Right atrium auricular region (tissue), 2 donors: ENCODE results near the gene MSH5. TPM values are rescaled to one million over a fixed set of nuclear protein-coding genes. Genes with fewer than 3 reads are reported as not detected.

Experiments
- DNase-seq: peaks from one replicate; pipeline ENCODE4 v3.0.0-alpha.2; 2019; ENCODE audit warnings: low spot score
- H3K27ac ChIP-seq, 2 donors: fragments of 200-600 bp; sonication (generic); 1 replicate in 1 of 2; 2 replicates in 1 of 2; pipeline ENCODE4 v1.5.1; 2016 to 2019
- H3K27me3 ChIP-seq, 2 donors: fragments of 200-600 bp; sonication (generic); one replicate each; pipeline versions ENCODE4 v1.5.1 to v1.6.0; 2017 to 2019
- H3K36me3 ChIP-seq: fragments of 200-600 bp; sonication (generic); one replicate; pipeline ENCODE4 v1.5.1; 2016
- H3K4me1 ChIP-seq, 2 donors: fragments of 200-600 bp; sonication (generic); one replicate each; pipeline versions ENCODE4 v1.5.1 to v1.6.0; 2017 to 2019
- H3K4me3 ChIP-seq, 2 donors: fragments of 200-600 bp; sonication (generic); 1 replicate in 1 of 2; 2 replicates in 1 of 2; pipeline ENCODE4 v1.5.1; 2017 to 2019; ENCODE audit warnings: mild to moderate bottlenecking in 1 of 2, moderate library complexity in 1 of 2
- H3K9me3 ChIP-seq, 2 donors: fragments of 200-600 bp; sonication (generic); one replicate each; pipeline ENCODE4 v1.5.1; 2019
- total RNA-seq, 2 donors: library from RNA; depleted of rRNA; stranded (reverse); fragments of >200 nt; gene quantifications; one replicate each; pipeline ENCODE4 v1.1.0, GENCODE V29; 2016
- TF ChIP-seq, protein P1 (sequence below), 2 donors: fragments of 200-600 bp; sonication (generic); IDR thresholded peaks; one replicate each; pipeline ENCODE4 v1.5.1; 2019; ENCODE audit warnings: antibody characterized with exemption in 2 of 2

Gene MSH5
- total RNA-seq, 2 donors from 2014 or later, result 0.37 to 0.98 TPM

DNA sequence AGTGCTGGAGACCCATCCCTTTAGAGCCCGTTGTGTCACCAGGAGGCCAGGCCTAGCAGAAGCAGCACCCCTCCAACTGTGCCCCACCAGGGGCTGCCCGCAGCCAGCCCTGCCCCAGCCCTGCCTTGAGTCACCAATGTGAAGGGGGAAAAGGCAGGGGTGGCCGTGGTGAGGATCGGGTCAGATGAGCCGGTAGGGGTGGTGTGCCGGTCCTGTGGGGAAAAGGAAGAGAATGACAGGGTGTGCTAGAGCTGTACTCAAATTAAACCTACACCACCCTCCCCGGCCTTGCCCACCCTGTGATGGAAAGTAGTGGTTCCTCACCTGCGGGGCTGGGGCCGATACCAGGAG lies 25.7 kb downstream of the MSH5 start:
- no peak for DNase-seq
- no peak overlapping the region for H3K4me3 ChIP-seq
- no peaks in the 10 kb centered on the region for H3K9me3 ChIP-seq
- H3K4me1 ChIP-seq, result peaks cover 0 to 4% of the 10 kb centered on the region in 2 donors
- TF ChIP-seq, protein P1, sequence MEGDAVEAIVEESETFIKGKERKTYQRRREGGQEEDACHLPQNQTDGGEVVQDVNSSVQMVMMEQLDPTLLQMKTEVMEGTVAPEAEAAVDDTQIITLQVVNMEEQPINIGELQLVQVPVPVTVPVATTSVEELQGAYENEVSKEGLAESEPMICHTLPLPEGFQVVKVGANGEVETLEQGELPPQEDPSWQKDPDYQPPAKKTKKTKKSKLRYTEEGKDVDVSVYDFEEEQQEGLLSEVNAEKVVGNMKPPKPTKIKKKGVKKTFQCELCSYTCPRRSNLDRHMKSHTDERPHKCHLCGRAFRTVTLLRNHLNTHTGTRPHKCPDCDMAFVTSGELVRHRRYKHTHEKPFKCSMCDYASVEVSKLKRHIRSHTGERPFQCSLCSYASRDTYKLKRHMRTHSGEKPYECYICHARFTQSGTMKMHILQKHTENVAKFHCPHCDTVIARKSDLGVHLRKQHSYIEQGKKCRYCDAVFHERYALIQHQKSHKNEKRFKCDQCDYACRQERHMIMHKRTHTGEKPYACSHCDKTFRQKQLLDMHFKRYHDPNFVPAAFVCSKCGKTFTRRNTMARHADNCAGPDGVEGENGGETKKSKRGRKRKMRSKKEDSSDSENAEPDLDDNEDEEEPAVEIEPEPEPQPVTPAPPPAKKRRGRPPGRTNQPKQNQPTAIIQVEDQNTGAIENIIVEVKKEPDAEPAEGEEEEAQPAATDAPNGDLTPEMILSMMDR (IDR thresholded peaks at IDR 0.05), result no peak
- H3K27me3 ChIP-seq, result no peaks in the 10 kb centered on the region
- no peaks in the 10 kb centered on the region for H3K36me3 ChIP-seq
- H3K27ac ChIP-seq, result no peak overlapping the region

DNA sequence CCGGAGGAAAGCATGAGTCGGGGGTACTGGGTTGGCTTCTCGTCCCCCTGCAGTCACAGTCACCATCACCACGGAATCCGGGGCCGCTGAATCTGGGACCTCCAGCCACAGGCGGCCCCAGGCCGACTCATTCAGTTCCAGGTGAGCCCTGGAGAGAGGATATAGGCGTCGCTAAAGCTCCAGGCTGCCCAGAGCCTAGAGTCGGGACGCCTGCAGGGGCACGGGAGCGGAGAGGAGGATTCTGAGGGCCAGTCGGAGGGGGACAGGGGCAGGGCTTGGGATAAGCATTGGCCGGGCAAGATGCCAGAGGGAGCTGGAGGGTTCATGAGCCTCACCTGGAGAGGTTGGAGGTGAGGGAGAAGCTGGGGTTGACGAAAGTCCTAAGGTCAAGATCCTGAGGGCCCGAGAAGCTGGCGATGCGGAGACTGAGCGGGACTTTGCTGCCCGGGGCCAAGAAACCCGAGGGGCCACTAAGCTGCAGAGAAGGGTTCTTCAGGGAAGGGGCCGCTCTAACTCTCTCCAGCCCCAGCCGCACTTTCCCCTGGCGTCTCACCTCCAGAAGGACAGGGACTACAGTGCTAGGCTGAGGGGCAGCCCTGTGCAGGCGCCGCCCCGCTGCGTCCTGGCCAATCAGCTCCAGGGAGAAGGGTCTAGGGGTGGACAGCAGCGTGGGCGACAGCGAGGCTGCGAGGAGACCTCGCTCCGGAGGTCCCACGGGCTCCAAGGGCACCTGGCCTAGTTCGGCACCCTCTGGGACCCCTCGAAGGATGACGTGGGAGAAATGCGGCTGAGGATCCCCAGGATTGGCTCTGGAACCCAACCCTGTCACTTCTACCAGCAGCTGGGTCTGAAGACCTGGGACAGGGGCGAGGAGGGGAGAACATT lies 26.3 kb downstream of the MSH5 start:
- peaks cover 0 to 4% of the 10 kb centered on the region in 2 donors for H3K4me1 ChIP-seq
- H3K27me3 ChIP-seq, result no peaks in the 10 kb centered on the region
- TF ChIP-seq, protein P1 (IDR thresholded peaks at IDR 0.05), result no peak
- DNase-seq, result no peak
- no peaks in the 10 kb centered on the region for H3K36me3 ChIP-seq
- no peaks in the 10 kb centered on the region for H3K9me3 ChIP-seq
- H3K27ac ChIP-seq, result no peak overlapping the region
- H3K4me3 ChIP-seq, result peak overlapping the region in 1 of 2 donors; percentile 34

DNA sequence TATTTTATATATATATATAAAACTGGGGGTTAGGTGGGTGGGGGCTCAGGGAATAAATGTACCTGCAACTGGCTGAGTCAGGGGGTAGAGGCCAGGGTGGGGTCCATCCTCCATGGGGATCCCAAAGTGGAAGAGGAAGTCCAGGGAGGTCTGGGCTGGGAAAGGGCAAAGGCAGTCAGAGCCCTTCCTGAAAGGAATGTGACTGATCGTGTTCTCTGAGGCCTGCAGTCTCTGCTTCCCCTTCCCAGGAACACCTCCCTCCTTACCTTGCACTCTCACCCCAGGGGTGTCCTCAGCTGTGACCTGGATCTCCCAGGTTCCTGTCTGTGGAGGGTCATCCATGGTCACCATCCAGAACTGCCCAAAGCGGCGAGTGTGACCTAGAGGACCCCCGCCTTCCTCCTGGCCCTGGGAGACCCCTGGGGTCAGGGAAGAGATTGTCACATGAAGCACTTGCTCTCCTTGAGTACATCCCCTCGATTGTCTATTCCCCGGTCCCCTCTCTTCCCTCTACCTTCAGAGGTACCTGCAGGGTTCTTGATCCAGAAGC lies 27.4 kb downstream of the MSH5 start:
- Histone ChIP-seq H3K27ac (no peak overlapping the region), H3K36me3 (no peaks in the 10 kb centered on the region), H3K9me3 (no peaks in the 10 kb centered on the region), H3K4me1 (peaks cover 0 to 4% of the 10 kb centered on the region in 2 donors), H3K4me3 (no peak overlapping the region), H3K27me3 (no peaks in the 10 kb centered on the region)
- TF ChIP-seq, protein P1 (IDR thresholded peaks at IDR 0.05), result no peak
- DNase-seq, result no peak

DNA sequence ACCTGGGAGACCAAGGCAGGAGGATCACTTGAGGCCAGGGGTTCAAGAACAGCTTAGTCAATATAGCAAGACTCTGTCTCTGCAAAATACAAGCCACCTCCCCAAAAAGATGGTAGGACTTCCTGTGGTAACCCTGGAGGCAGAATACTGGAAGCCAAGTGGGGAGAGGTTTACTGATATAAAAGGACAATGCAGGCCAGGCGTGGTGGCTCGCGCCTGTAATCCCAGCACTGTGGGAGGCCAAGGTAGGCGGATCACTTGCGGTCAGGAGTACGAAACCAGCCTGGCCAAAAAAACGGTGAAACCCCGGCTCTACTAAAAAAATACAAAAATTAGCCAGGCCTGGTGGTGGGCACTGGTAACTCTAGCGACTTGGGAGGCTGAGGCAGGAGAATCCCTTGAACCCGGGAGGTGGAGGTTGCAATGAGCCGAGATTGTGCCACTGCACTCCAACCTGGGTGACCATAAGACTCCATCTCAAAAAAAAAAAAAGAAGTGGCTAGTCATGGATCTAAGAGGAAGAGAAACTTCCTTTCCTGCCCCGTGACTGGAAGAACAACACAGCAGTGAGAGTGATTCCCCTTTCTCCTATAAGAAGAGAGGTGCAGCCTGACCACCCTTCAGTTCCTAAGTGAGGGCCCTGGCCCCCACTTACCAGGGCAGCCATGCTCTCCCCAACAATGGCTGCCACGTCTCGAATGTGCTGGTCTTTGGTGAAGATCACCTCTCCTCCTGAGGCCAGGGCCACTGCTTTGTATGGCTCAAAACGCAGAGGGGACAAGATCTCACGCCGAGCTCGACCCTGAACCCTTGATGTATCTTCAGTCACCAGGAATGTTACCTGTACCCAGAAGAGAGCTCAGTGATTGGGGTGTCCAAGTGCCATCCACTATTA lies 28.8 kb downstream of the MSH5 start:
- H3K4me1 ChIP-seq, result peaks cover 0 to 4% of the 10 kb centered on the region in 2 donors
- TF ChIP-seq, protein P1 (IDR thresholded peaks at IDR 0.05), result no peak
- DNase-seq, result no peak
- no peaks in the 10 kb centered on the region for H3K9me3 ChIP-seq
- H3K36me3 ChIP-seq, result no peaks in the 10 kb centered on the region
- no peak overlapping the region for H3K27ac ChIP-seq
- H3K27me3 ChIP-seq, result no peaks in the 10 kb centered on the region
- no peak overlapping the region for H3K4me3 ChIP-seq

GRCh38 chr6:31769684-31770371 lies 30.0 kb downstream of the MSH5 start:
- TF ChIP-seq, protein P1 (IDR thresholded peaks at IDR 0.05), result peak; percentile 44 to 75
- Histone ChIP-seq H3K36me3 (no peaks in the 10 kb centered on the region), H3K4me1 (peaks cover 0 to 4% of the 10 kb centered on the region in 2 donors), H3K27me3 (no peaks in the 10 kb centered on the region), H3K27ac (no peak overlapping the region), H3K4me3 (no peak overlapping the region), H3K9me3 (no peaks in the 10 kb centered on the region)
- peak; percentile 67 for DNase-seq
